ENCODE results near the gene PRKCH.

Gene PRKCH

DNA sequence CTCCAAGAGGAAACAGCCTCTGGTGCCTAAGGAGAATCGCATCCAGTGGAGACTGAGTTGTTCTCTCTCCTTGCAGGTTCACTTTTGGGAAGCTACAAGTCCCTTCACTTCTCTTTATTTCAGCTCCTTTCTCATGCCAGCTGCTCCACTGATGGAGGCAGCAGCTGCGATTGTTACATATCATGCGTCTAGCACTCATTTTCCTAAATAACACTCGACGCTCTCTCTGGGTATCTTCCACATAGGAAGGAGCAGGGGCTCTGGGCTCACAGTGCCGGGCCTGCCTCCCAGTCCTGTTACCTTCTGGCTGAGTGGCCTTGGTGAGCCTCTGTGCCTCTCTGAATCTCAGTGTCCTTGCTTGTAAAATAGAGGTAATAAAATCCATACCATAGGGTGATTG is 211.4 kb downstream of the PRKCH start:
- H2BK15ac ChIP-seq (ENCODE audit: low read depth, poor library complexity, severe bottlenecking): no peak overlapping the region
- peaks cover 11% of the 10 kb centered on the region for H3K79me1 ChIP-seq (replicated peaks; ENCODE audit: low read length, poor library complexity, severe bottlenecking)
- H3K36me3 ChIP-seq (ENCODE audit: control insufficient read depth in 1 of 2, insufficient read depth in 2 of 2, low read depth in 1 of 2, low read length in 2 of 2): no peaks in the 10 kb centered on the region
- H4K91ac ChIP-seq (ENCODE audit: low read length): peak overlapping the region; percentile 29
- no peak overlapping the region for H3K27ac ChIP-seq (ENCODE audit: low read length, poor library complexity, severe bottlenecking)
- DNase-seq: no peak
- peak overlapping the region; percentile 94 for H2AK5ac ChIP-seq (ENCODE audit: low read length, severe bottlenecking)
- H3K14ac ChIP-seq (ENCODE audit: low read length in 2 of 2): no peak overlapping the region
- no peak overlapping the region for H2BK120ac ChIP-seq (ENCODE audit: low read depth, low read length)
- H3K9ac ChIP-seq (ENCODE audit: low read length): no peak overlapping the region
- no peak overlapping the region for H2BK5ac ChIP-seq (ENCODE audit: low read depth, low read length, poor library complexity, severe bottlenecking)
- peak overlapping the region in 1 of 2 experiments; percentile 43 for H3K4ac ChIP-seq (ENCODE audit: low read depth in 1 of 2, low read length in 2 of 2)
- no peak overlapping the region for H2AFZ ChIP-seq (ENCODE audit: low read depth, low read length)
- H3K27me3 ChIP-seq (ENCODE audit: control insufficient read depth in 1 of 2, insufficient read depth in 1 of 2, low read length in 2 of 2): no peaks in the 10 kb centered on the region
- peak overlapping the region in 1 of 2 experiments; percentile 85 for H2BK12ac ChIP-seq (ENCODE audit: low read length in 2 of 2)
- no peak overlapping the region for H3K23ac ChIP-seq (ENCODE audit: low read length in 2 of 2)
- WGBS: 79% methylated on average over 6 of the region's 6 CpGs
- H3K4me3 ChIP-seq (ENCODE audit: insufficient read depth in 1 of 2, low read depth in 1 of 2, low read length in 2 of 2): no peak overlapping the region
- H3K4me2 ChIP-seq (ENCODE audit: low read length, poor library complexity, severe bottlenecking): no peak overlapping the region
- H3K9me3 ChIP-seq (ENCODE audit: control insufficient read depth, low read length): no peaks in the 10 kb centered on the region
- peaks cover 29% of the 10 kb centered on the region for H3K4me1 ChIP-seq (ENCODE audit: control insufficient read depth, insufficient read depth, low read depth, low read length)
- no peak overlapping the region for H3K18ac ChIP-seq (ENCODE audit: low read depth in 1 of 2, low read length in 2 of 2)
- H4K8ac ChIP-seq (ENCODE audit: low read length): no peak overlapping the region

GRCh38 chr14:61533513-61534255 is 212.3 kb downstream of the PRKCH start:
- no peaks in the 10 kb centered on the region for H3K9me3 ChIP-seq (ENCODE audit: control insufficient read depth, low read length)
- DNase-seq: no peak
- H4K8ac ChIP-seq (ENCODE audit: low read length): peak overlapping the region; percentile 57
- no peaks in the 10 kb centered on the region for H3K36me3 ChIP-seq (ENCODE audit: control insufficient read depth in 1 of 2, insufficient read depth in 2 of 2, low read depth in 1 of 2, low read length in 2 of 2)
- no peak overlapping the region for H3K18ac ChIP-seq (ENCODE audit: low read depth in 1 of 2, low read length in 2 of 2)
- no peak overlapping the region for H3K4me2 ChIP-seq (ENCODE audit: low read length, poor library complexity, severe bottlenecking)
- peaks cover 26% of the 10 kb centered on the region for H3K4me1 ChIP-seq (ENCODE audit: control insufficient read depth, insufficient read depth, low read depth, low read length)
- no peak overlapping the region for H2BK5ac ChIP-seq (ENCODE audit: low read depth, low read length, poor library complexity, severe bottlenecking)
- peaks cover 9% of the 10 kb centered on the region for H3K79me1 ChIP-seq (replicated peaks; ENCODE audit: low read length, poor library complexity, severe bottlenecking)
- peak overlapping the region in 1 of 2 experiments; percentile 92 for H3K23ac ChIP-seq (ENCODE audit: low read length in 2 of 2)
- no peak overlapping the region for H4K91ac ChIP-seq (ENCODE audit: low read length)
- H2BK12ac ChIP-seq (ENCODE audit: low read length in 2 of 2): peak overlapping the region in 1 of 2 experiments; percentile 48
- H3K4ac ChIP-seq (ENCODE audit: low read depth in 1 of 2, low read length in 2 of 2): peak overlapping the region in 1 of 2 experiments; percentile 17
- H3K14ac ChIP-seq (ENCODE audit: low read length in 2 of 2): peak overlapping the region in 1 of 2 experiments; percentile 45
- WGBS: 97% methylated on average over 2 of the region's 4 CpGs
- H2BK15ac ChIP-seq (ENCODE audit: low read depth, poor library complexity, severe bottlenecking): no peak overlapping the region
- H2BK120ac ChIP-seq (ENCODE audit: low read depth, low read length): no peak overlapping the region
- H2AK5ac ChIP-seq (ENCODE audit: low read length, severe bottlenecking): peak overlapping the region; percentile 99
- peak overlapping the region in 1 of 2 experiments; percentile 35 for H3K4me3 ChIP-seq (ENCODE audit: insufficient read depth in 1 of 2, low read depth in 1 of 2, low read length in 2 of 2)
- H2AFZ ChIP-seq (ENCODE audit: low read depth, low read length): no peak overlapping the region
- H3K27ac ChIP-seq (ENCODE audit: low read length, poor library complexity, severe bottlenecking): no peak overlapping the region
- no peak overlapping the region for H3K9ac ChIP-seq (ENCODE audit: low read length)
- no peaks in the 10 kb centered on the region for H3K27me3 ChIP-seq (ENCODE audit: control insufficient read depth in 1 of 2, insufficient read depth in 1 of 2, low read length in 2 of 2)

GRCh38 chr14:61535032-61535431 is 213.7 kb downstream of the PRKCH start:
- WGBS: 86% methylated on average over 1 of the region's 1 CpG
- no peak overlapping the region for H2BK15ac ChIP-seq (ENCODE audit: low read depth, poor library complexity, severe bottlenecking)

GRCh38 chr14:61535458-61535857 is 214.1 kb downstream of the PRKCH start:
- Histone ChIP-seq H3K36me3 (ENCODE audit: control insufficient read depth in 1 of 2, insufficient read depth in 2 of 2, low read depth in 1 of 2, low read length in 2 of 2) (no peaks in the 10 kb centered on the region), H3K9me3 (ENCODE audit: control insufficient read depth, low read length) (no peaks in the 10 kb centered on the region), H3K79me1 (replicated peaks; ENCODE audit: low read length, poor library complexity, severe bottlenecking) (peaks cover 9% of the 10 kb centered on the region), H2AK5ac (ENCODE audit: low read length, severe bottlenecking) (peak overlapping the region; percentile 90), H4K8ac (ENCODE audit: low read length) (no peak overlapping the region), H2BK5ac (ENCODE audit: low read depth, low read length, poor library complexity, severe bottlenecking) (peak overlapping the region; percentile 78), H3K4ac (ENCODE audit: low read depth in 1 of 2, low read length in 2 of 2) (no peak overlapping the region), H3K18ac (ENCODE audit: low read depth in 1 of 2, low read length in 2 of 2) (peak overlapping the region in 1 of 2 experiments; percentile 61), H3K4me2 (ENCODE audit: low read length, poor library complexity, severe bottlenecking) (no peak overlapping the region), H2BK12ac (ENCODE audit: low read length in 2 of 2) (peak overlapping the region in 1 of 2 experiments; percentile 6), H3K23ac (ENCODE audit: low read length in 2 of 2) (no peak overlapping the region), H3K9ac (ENCODE audit: low read length) (no peak overlapping the region), H2BK15ac (ENCODE audit: low read depth, poor library complexity, severe bottlenecking) (no peak overlapping the region), H2BK120ac (ENCODE audit: low read depth, low read length) (no peak overlapping the region), H3K27me3 (ENCODE audit: control insufficient read depth in 1 of 2, insufficient read depth in 1 of 2, low read length in 2 of 2) (no peaks in the 10 kb centered on the region), H3K4me1 (ENCODE audit: control insufficient read depth, insufficient read depth, low read depth, low read length) (peaks cover 23% of the 10 kb centered on the region), H4K91ac (ENCODE audit: low read length) (peak overlapping the region; percentile 6), H3K27ac (ENCODE audit: low read length, poor library complexity, severe bottlenecking) (peak overlapping the region; percentile 5), H2AFZ (ENCODE audit: low read depth, low read length) (no peak overlapping the region), H3K14ac (ENCODE audit: low read length in 2 of 2) (no peak overlapping the region), H3K4me3 (ENCODE audit: insufficient read depth in 1 of 2, low read depth in 1 of 2, low read length in 2 of 2) (no peak overlapping the region)
- 98% methylated on average over 4 of the region's 4 CpGs for WGBS
- DNase-seq: no peak

More at GRCh38 chr14:61535032-61535431, 213.7 kb downstream of the PRKCH start:
- Histone ChIP-seq H3K27me3 (ENCODE audit: control insufficient read depth in 1 of 2, insufficient read depth in 1 of 2, low read length in 2 of 2) (no peaks in the 10 kb centered on the region), H3K79me1 (replicated peaks; ENCODE audit: low read length, poor library complexity, severe bottlenecking) (peaks cover 9% of the 10 kb centered on the region), H3K14ac (ENCODE audit: low read length in 2 of 2) (no peak overlapping the region), H2AK5ac (ENCODE audit: low read length, severe bottlenecking) (peak overlapping the region; percentile 90), H4K8ac (ENCODE audit: low read length) (no peak overlapping the region), H3K9me3 (ENCODE audit: control insufficient read depth, low read length) (no peaks in the 10 kb centered on the region), H2BK120ac (ENCODE audit: low read depth, low read length) (no peak overlapping the region), H4K91ac (ENCODE audit: low read length) (no peak overlapping the region), H3K18ac (ENCODE audit: low read depth in 1 of 2, low read length in 2 of 2) (no peak overlapping the region), H3K36me3 (ENCODE audit: control insufficient read depth in 1 of 2, insufficient read depth in 2 of 2, low read depth in 1 of 2, low read length in 2 of 2) (no peaks in the 10 kb centered on the region), H2BK12ac (ENCODE audit: low read length in 2 of 2) (no peak overlapping the region), H3K23ac (ENCODE audit: low read length in 2 of 2) (no peak overlapping the region), H3K4me2 (ENCODE audit: low read length, poor library complexity, severe bottlenecking) (no peak overlapping the region), H2AFZ (ENCODE audit: low read depth, low read length) (no peak overlapping the region), H3K4me3 (ENCODE audit: insufficient read depth in 1 of 2, low read depth in 1 of 2, low read length in 2 of 2) (no peak overlapping the region), H3K27ac (ENCODE audit: low read length, poor library complexity, severe bottlenecking) (peak overlapping the region; percentile 5), H3K9ac (ENCODE audit: low read length) (no peak overlapping the region), H2BK5ac (ENCODE audit: low read depth, low read length, poor library complexity, severe bottlenecking) (peak overlapping the region; percentile 78), H3K4me1 (ENCODE audit: control insufficient read depth, insufficient read depth, low read depth, low read length) (peaks cover 23% of the 10 kb centered on the region), H3K4ac (ENCODE audit: low read depth in 1 of 2, low read length in 2 of 2) (no peak overlapping the region)
- DNase-seq: no peak

Data from mesenchymal stem cell (in vitro differentiated cells and primary cell).